Epithelial cell of esophagus (primary cell): ENCODE measurements around the gene ZNF416.
A peak's percentile ranks its signal among the peaks of the same experiment; 100 is the strongest.

Experiments
- DNase-seq: peaks from one replicate; pipeline ENCODE4 v3.0.0; 2010; ENCODE audit warnings: low read depth
- H3K4me3 ChIP-seq: 2 replicates; pipeline ENCODE4 v1.5.1; 2011; ENCODE audit warnings: mild to moderate bottlenecking, low read length, control low read depth
- CTCF ChIP-seq: IDR thresholded peaks from 2 replicates; pipeline ENCODE4 v1.5.1; 2011; ENCODE audit warnings: low read depth, mild to moderate bottlenecking, low read length, control low read depth, inconsistent platforms; ENCODE audit not compliant: insufficient read depth; ENCODE audit errors: missing control alignments

The ZNF416 gene

DNA sequence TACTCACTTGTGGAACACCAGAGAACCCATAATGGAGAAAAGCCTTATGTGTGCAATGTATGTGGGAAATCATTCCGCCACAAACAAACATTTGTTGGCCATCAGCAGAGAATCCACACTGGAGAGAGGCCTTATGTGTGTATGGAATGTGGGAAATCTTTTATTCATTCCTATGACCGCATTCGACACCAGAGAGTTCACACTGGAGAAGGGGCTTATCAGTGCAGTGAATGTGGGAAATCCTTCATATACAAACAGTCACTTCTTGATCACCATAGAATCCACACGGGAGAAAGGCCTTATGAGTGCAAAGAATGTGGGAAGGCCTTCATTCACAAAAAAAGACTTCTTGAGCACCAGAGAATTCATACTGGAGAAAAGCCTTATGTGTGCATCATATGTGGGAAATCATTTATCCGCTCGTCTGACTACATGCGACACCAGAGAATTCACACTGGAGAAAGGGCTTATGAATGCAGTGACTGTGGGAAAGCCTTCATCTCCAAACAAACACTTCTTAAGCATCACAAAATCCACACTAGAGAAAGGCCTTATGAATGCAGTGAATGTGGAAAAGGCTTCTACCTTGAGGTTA, 40.7 kb downstream of the ZNF416 start:
- H3K4me3 ChIP-seq = no peak overlapping the region
- no peak for TF ChIP-seq CTCF
- no peak for DNase-seq

DNA sequence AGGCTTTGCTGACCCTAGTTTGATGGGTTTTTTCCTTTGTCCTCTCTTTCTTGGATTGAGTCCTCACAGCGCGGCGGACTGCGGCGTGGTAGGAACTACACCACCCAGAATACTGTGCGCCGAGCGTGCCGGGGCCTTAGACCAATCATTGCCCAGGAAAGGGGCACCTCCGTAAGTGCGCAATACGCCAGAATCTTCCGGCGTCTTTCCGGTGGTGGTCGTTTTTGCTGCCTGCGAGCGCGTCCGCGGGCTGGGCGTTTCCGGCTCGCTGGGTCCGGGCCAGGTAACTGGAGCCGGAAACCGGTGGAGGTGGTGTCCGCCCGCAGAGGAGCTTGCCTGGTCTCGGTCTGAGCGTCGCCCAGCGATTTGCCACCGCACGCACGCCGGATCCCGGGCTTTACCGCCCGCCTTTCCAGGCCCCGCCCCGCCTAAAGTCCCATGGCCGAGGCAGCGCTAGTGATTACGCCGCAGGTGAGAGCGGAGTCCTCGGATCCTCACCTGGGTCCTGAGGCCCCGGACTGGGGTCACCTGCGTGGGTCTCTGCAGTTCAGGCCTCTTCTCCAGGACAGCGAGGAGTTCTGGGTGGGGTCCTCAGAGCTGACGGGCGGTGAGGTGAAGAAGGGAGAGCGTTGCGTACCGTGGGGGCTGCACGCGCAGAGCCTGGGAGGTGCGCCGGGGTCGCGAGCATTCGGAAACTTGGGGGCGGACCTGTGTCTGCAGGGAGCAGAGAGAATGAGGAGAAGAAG, 51.4 kb downstream of the ZNF416 start, which contains the start of gene ZNF549:
ZNF549 (plus strand) TSS at position 221 of the 746 bp plus-strand sequence; CDS start at position 439, 218 bp downstream.
- DNase-seq = peak; percentile 97
- H3K4me3 ChIP-seq = peak within 1 kb of the TSS; percentile 95
- no peak for TF ChIP-seq CTCF
